GM19438 (cell line): Measurements from ENCODE around the gene PHF24.
"Not testable (repeated sequence)": the region's sequence is repeated elsewhere in the genome, so short reads cannot be mapped to it uniquely, and the experiment has no call there.

Source experiments
- ATAC-seq: cut with Tn5 transposase; IDR thresholded peaks from one replicate; pipeline ENCODE4 v1.9.1; 2021; ENCODE audit warnings: low read depth; ENCODE audit not compliant: unreplicated experiment

The PHF24 gene

GRCh38 chr9:34996181-34996904, 38.3 kb downstream of the PHF24 start:
- no peak for ATAC-seq

- ATAC-seq, result no peak
Observed at GRCh38 chr9:34996905-34997279, 38.8 kb downstream of the PHF24 start.

- ATAC-seq, result no peak
Observed at GRCh38 chr9:34997379-34997781, 39.3 kb downstream of the PHF24 start.

- ATAC-seq, result no peak
Observed at GRCh38 chr9:34998266-34998665, 40.2 kb downstream of the PHF24 start.

GRCh38 chr9:34999576-34999975, 41.5 kb downstream of the PHF24 start:
- ATAC-seq, result no peak

GRCh38 chr9:35000535-35001284, 42.6 kb downstream of the PHF24 start:
- ATAC-seq, result no peak

GRCh38 chr9:35001285-35001677, 43.2 kb downstream of the PHF24 start:
- no peak for ATAC-seq

- ATAC-seq, result no peak
Observed at GRCh38 chr9:35001803-35002502, 43.9 kb downstream of the PHF24 start.

GRCh38 chr9:35002623-35003022, 44.5 kb downstream of the PHF24 start:
- ATAC-seq, result no peak

- not testable (repeated sequence) for ATAC-seq
Observed at GRCh38 chr9:35004299-35004698, 46.2 kb downstream of the PHF24 start.

- ATAC-seq, result no peak
Observed at GRCh38 chr9:35010351-35010958, 52.4 kb downstream of the PHF24 start.

- no peak for ATAC-seq
Observed at GRCh38 chr9:35014517-35014916, 56.4 kb downstream of the PHF24 start.

GRCh38 chr9:35023443-35023842, 65.4 kb downstream of the PHF24 start:
- not testable (repeated sequence) for ATAC-seq

- ATAC-seq, result no peak
Observed at GRCh38 chr9:35026671-35027070, 68.6 kb downstream of the PHF24 start.

GRCh38 chr9:35027374-35027773, 69.3 kb downstream of the PHF24 start:
- no peak for ATAC-seq

GRCh38 chr9:35027860-35028259, 69.8 kb downstream of the PHF24 start:
- no peak for ATAC-seq

GRCh38 chr9:35028341-35028740, 70.3 kb downstream of the PHF24 start:
- ATAC-seq, result no peak

GRCh38 chr9:35029241-35029640, 71.2 kb downstream of the PHF24 start:
- no peak for ATAC-seq

GRCh38 chr9:35029852-35030251, 71.8 kb downstream of the PHF24 start:
- no peak for ATAC-seq
